Measurements from ENCODE around the gene LAMA3.

The LAMA3 gene

GRCh38 chr18:23832911-23833310 is 143.7 kb downstream of the LAMA3 start:
- no peak overlapping the region for H3K4me3 ChIP-seq (ENCODE audit: low read length)
- DNase-seq (ENCODE audit: low read depth, low spot score): no peak

- no peak overlapping the region for H3K4me3 ChIP-seq (ENCODE audit: low read length)
- DNase-seq (ENCODE audit: low read depth, low spot score): peak; percentile 52
These were observed 144.5 kb downstream of the LAMA3 start for GRCh38 chr18:23833714-23834113.

GRCh38 chr18:23835091-23835490 is 145.8 kb downstream of the LAMA3 start:
- no peak for DNase-seq (ENCODE audit: low read depth, low spot score)
- no peak overlapping the region for H3K4me3 ChIP-seq (ENCODE audit: low read length)

- no peak overlapping the region for H3K4me3 ChIP-seq (ENCODE audit: low read length)
- DNase-seq (ENCODE audit: low read depth, low spot score): no peak
These were observed 146.3 kb downstream of the LAMA3 start for GRCh38 chr18:23835506-23835905.

- no peak overlapping the region for H3K4me3 ChIP-seq (ENCODE audit: low read length)
- DNase-seq (ENCODE audit: low read depth, low spot score): no peak
These were observed 148.3 kb downstream of the LAMA3 start for GRCh38 chr18:23837591-23837990.

- no peak overlapping the region for H3K4me3 ChIP-seq (ENCODE audit: low read length)
- no peak for DNase-seq (ENCODE audit: low read depth, low spot score)
These were observed 149.0 kb downstream of the LAMA3 start for GRCh38 chr18:23838233-23838632.

GRCh38 chr18:23838801-23839366 is 149.6 kb downstream of the LAMA3 start:
- no peak for DNase-seq (ENCODE audit: low read depth, low spot score)

GRCh38 chr18:23842305-23842704 is 153.1 kb downstream of the LAMA3 start:
- H3K4me3 ChIP-seq (ENCODE audit: low read length): no peak overlapping the region
- no peak for DNase-seq (ENCODE audit: low read depth, low spot score)

More at GRCh38 chr18:23838801-23839366, 149.6 kb downstream of the LAMA3 start:
- H3K4me3 ChIP-seq (ENCODE audit: low read length): no peak overlapping the region

GRCh38 chr18:23844991-23845680 is 155.9 kb downstream of the LAMA3 start:
- no peak overlapping the region for H3K4me3 ChIP-seq (ENCODE audit: low read length)
- no peak for DNase-seq (ENCODE audit: low read depth, low spot score)

- no peak overlapping the region for H3K4me3 ChIP-seq (ENCODE audit: low read length)
- no peak for DNase-seq (ENCODE audit: low read depth, low spot score)
These were observed 156.9 kb downstream of the LAMA3 start for GRCh38 chr18:23845988-23846630.

GRCh38 chr18:23847321-23847986 is 158.2 kb downstream of the LAMA3 start:
- no peak overlapping the region for H3K4me3 ChIP-seq (ENCODE audit: low read length)
- no peak for DNase-seq (ENCODE audit: low read depth, low spot score)

- DNase-seq (ENCODE audit: low read depth, low spot score): no peak
- no peak overlapping the region for H3K4me3 ChIP-seq (ENCODE audit: low read length)
These were observed 159.9 kb downstream of the LAMA3 start for GRCh38 chr18:23849141-23849540.

GRCh38 chr18:23850215-23850614 is 161.0 kb downstream of the LAMA3 start:
- no peak overlapping the region for H3K4me3 ChIP-seq (ENCODE audit: low read length)
- DNase-seq (ENCODE audit: low read depth, low spot score): no peak

- no peak overlapping the region for H3K4me3 ChIP-seq (ENCODE audit: low read length)
- no peak for DNase-seq (ENCODE audit: low read depth, low spot score)
These were observed 162.3 kb downstream of the LAMA3 start for GRCh38 chr18:23851470-23852002.

- H3K4me3 ChIP-seq (ENCODE audit: low read length): no peak overlapping the region
- no peak for DNase-seq (ENCODE audit: low read depth, low spot score)
These were observed 163.2 kb downstream of the LAMA3 start for GRCh38 chr18:23852236-23853045.

GRCh38 chr18:23853448-23854195 is 164.4 kb downstream of the LAMA3 start:
- DNase-seq (ENCODE audit: low read depth, low spot score): no peak
- H3K4me3 ChIP-seq (ENCODE audit: low read length): no peak overlapping the region

GRCh38 chr18:23855721-23856120 is 166.5 kb downstream of the LAMA3 start:
- DNase-seq (ENCODE audit: low read depth, low spot score): no peak
- H3K4me3 ChIP-seq (ENCODE audit: low read length): no peak overlapping the region

GRCh38 chr18:23856466-23857163 is 167.4 kb downstream of the LAMA3 start:
- no peak for DNase-seq (ENCODE audit: low read depth, low spot score)
- no peak overlapping the region for H3K4me3 ChIP-seq (ENCODE audit: low read length)

Measured in Jurkat, Clone E6-1 (cell line).